Duodenal mucosa (tissue), 2 donors: ENCODE results near the gene KCNG4.

Experiments used
- H3K27ac ChIP-seq: one replicate; pipeline ENCODE4 v1.7.0; 2013; ENCODE audit warnings: low read depth, low read length
- H3K27me3 ChIP-seq, 2 donors: one replicate each; pipeline ENCODE4 v1.7.0; 2013; ENCODE audit warnings: low read length in 2 of 2, control low read depth in 1 of 2; ENCODE audit not compliant: insufficient read depth in 2 of 2, control insufficient read depth in 1 of 2
- H3K36me3 ChIP-seq, 2 donors: one replicate each; pipeline ENCODE4 v1.7.0; 2013; ENCODE audit warnings: low read length in 2 of 2, control low read depth in 1 of 2; ENCODE audit not compliant: insufficient read depth in 2 of 2, control insufficient read depth in 1 of 2
- H3K4me1 ChIP-seq, 2 donors: one replicate each; pipeline ENCODE4 v1.7.0; 2013; ENCODE audit warnings: low read length in 2 of 2, control low read depth in 1 of 2; ENCODE audit not compliant: insufficient read depth in 2 of 2, control insufficient read depth in 1 of 2
- H3K4me3 ChIP-seq, 2 donors: one replicate each; pipeline ENCODE4 v1.7.0; 2013; ENCODE audit warnings: low read length in 2 of 2, low read depth in 1 of 2
- H3K9ac ChIP-seq, 2 donors: one replicate each; pipeline ENCODE4 v1.7.0; 2013; ENCODE audit warnings: low read length in 2 of 2, low read depth in 1 of 2
- H3K9me3 ChIP-seq, 2 donors: one replicate each; pipeline ENCODE4 v1.7.0; 2013; ENCODE audit warnings: low read length in 2 of 2, control low read depth in 1 of 2; ENCODE audit not compliant: control insufficient read depth in 1 of 2

The KCNG4 gene, protein sequence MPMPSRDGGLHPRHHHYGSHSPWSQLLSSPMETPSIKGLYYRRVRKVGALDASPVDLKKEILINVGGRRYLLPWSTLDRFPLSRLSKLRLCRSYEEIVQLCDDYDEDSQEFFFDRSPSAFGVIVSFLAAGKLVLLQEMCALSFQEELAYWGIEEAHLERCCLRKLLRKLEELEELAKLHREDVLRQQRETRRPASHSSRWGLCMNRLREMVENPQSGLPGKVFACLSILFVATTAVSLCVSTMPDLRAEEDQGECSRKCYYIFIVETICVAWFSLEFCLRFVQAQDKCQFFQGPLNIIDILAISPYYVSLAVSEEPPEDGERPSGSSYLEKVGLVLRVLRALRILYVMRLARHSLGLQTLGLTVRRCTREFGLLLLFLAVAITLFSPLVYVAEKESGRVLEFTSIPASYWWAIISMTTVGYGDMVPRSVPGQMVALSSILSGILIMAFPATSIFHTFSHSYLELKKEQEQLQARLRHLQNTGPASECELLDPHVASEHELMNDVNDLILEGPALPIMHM

DNA sequence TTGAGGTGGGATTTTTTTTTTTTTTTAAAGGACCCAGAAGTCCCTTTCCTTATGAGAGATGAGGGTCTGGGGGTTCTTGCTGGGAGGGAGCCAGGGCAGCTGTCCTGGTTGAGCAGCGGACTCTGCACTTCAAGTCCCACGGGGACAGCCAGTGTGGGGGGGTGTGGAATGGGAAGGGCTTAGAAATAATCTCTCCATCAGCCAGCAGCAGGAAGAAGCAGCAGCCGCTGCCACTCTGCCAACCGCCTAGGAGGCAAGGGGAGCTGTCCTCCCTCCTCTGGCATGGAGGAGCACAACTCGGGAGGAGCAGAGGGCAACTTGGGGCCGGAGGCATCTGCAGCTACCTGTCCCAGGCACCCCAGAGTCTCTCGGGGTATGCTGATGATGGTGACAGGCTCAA is at the start of gene KCNG4:
Gene KCNG4 (minus strand): TSS at position 104 of the 400 bp plus-strand sequence. CDS start 2,527 bp downstream, outside the sequence.
- Histone ChIP-seq H3K27ac (no peak within 1 kb of the TSS), H3K9ac (no peak within 1 kb of the TSS), H3K9me3 (no peaks in the 10 kb centered on the region), H3K27me3 (no peaks in the 10 kb centered on the region), H3K4me3 (no peak within 1 kb of the TSS), H3K4me1 (peaks cover 2 to 8% of the 10 kb centered on the region in 2 donors), H3K36me3 (no peaks in the 10 kb centered on the region)

- Histone ChIP-seq H3K9ac (no peak overlapping the region), H3K27ac (no peak overlapping the region), H3K4me3 (no peak overlapping the region), H3K9me3 (no peaks in the 10 kb centered on the region), H3K4me1 (peaks cover 12 to 18% of the 10 kb centered on the region in 2 donors), H3K27me3 (no peaks in the 10 kb centered on the region), H3K36me3 (no peaks in the 10 kb centered on the region)
Observed at GRCh38 chr16:84288902-84289301, 49.1 kb upstream of the KCNG4 start.

DNA sequence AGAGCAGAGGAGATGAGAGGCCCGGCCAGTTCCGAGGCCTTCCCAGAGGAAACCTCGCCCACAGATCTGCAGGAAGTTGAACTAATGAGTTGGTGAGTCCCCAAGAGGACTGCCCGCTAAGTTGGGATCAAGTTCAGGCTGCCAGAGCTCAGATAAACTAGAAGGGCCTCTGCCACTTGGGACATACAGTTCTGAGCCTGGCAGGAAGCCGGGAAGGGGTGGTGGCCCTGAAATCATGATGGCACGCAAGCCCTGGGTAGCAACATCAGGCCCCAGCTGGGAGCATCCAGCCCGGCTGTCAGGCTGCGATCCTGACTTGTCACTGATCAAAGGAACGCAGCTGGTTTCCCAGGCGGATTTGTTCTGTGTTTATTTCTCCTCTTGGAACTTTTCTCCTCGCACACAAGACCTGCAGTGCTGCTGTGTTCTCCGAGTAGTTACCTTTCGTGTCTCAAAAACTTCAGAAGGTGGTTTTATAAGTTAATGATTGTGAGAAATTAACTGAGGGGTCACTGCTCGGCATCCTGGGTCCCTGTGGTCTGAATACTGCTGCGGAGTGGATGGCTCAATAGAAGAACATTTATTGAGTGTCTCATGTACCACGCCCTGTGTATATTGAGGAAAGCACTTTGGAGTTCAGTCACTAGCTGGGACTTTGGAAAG is 46.9 kb upstream of the KCNG4 start:
- Histone ChIP-seq H3K9ac (no peak overlapping the region), H3K36me3 (no peaks in the 10 kb centered on the region), H3K27ac (no peak overlapping the region), H3K4me1 (peaks cover 20 to 23% of the 10 kb centered on the region in 2 donors), H3K9me3 (no peaks in the 10 kb centered on the region), H3K4me3 (no peak overlapping the region), H3K27me3 (no peaks in the 10 kb centered on the region)

DNA sequence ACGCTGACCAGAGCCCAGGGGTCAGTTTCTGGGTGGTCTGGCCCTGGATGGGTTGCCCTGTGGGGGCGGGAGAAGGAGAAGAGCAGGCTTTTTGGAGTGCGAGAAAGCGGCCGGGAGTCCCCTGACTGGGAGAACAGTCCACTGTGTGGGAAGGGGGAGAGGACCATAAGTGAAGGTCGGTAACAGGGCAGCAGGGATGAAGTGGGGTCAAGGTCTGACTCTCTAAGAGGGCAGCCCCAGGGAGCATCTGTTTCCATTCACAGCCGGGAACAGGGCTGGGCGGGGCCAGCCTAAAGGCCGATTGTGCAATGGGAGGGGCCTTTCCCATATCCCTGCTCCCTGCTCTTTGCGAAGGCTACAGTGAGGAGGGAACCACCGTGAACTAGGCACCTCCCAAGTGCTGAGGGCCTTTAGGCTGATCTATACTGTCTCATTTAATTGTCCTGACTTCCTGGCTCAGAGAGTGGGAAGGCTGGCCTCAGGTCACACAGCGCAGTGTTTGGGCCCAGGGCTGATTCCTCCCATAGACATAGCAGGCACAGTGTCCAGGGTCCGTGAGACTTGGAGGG is 44.4 kb upstream of the KCNG4 start:
- peak overlapping the region; percentile 37 to 43 for H3K9ac ChIP-seq

GRCh38 chr16:84283314-84284153 is 43.7 kb upstream of the KCNG4 start:
- H3K9me3 ChIP-seq: no peaks in the 10 kb centered on the region
- peak overlapping the region in 1 of 2 donors; percentile 28 for H3K4me3 ChIP-seq
- H3K27ac ChIP-seq: peak overlapping the region; percentile 25
- no peaks in the 10 kb centered on the region for H3K36me3 ChIP-seq
- H3K27me3 ChIP-seq: no peaks in the 10 kb centered on the region
- H3K4me1 ChIP-seq: peaks cover 20 to 23% of the 10 kb centered on the region in 2 donors
- peak overlapping the region; percentile 37 to 43 for H3K9ac ChIP-seq

More for the DNA sequence above, 44.4 kb upstream of the KCNG4 start:
- Histone ChIP-seq H3K27ac (no peak overlapping the region), H3K4me1 (peaks cover 20 to 23% of the 10 kb centered on the region in 2 donors), H3K4me3 (peak overlapping the region in 1 of 2 donors; percentile 28), H3K9me3 (no peaks in the 10 kb centered on the region), H3K27me3 (no peaks in the 10 kb centered on the region), H3K36me3 (no peaks in the 10 kb centered on the region)

GRCh38 chr16:84282533-84282932 is 42.7 kb upstream of the KCNG4 start:
- H3K9ac ChIP-seq: no peak overlapping the region
- no peak overlapping the region for H3K4me3 ChIP-seq
- no peaks in the 10 kb centered on the region for H3K27me3 ChIP-seq
- H3K4me1 ChIP-seq: peaks cover 20 to 23% of the 10 kb centered on the region in 2 donors
- H3K27ac ChIP-seq: no peak overlapping the region
- no peaks in the 10 kb centered on the region for H3K36me3 ChIP-seq
- H3K9me3 ChIP-seq: no peaks in the 10 kb centered on the region

GRCh38 chr16:84281074-84281473 is 41.3 kb upstream of the KCNG4 start:
- H3K27me3 ChIP-seq: no peaks in the 10 kb centered on the region
- no peak overlapping the region for H3K4me3 ChIP-seq
- H3K4me1 ChIP-seq: peaks cover 16 to 20% of the 10 kb centered on the region in 2 donors
- no peaks in the 10 kb centered on the region for H3K36me3 ChIP-seq
- H3K9me3 ChIP-seq: no peaks in the 10 kb centered on the region
- H3K9ac ChIP-seq: no peak overlapping the region
- H3K27ac ChIP-seq: no peak overlapping the region

DNA sequence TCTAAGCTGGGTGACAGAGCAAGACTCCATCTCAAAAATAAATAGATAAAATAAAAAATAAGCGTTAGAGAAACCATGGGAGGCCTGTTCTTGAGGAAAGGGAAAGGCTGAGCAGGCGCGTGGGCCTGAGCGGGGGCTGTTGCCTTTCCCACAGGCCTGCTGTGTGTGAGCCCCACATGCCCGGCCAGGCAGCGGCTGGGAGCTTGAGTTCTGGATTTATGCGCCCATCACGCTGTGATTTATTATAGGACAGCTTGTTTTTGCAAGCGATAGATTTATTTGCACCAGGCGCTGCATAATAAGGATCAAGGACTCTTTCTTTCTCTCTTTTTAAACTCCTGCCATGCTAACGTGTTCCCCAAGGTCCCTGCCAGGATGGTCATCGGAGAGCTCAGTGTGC is 40.1 kb upstream of the KCNG4 start:
- Histone ChIP-seq H3K9me3 (no peaks in the 10 kb centered on the region), H3K36me3 (no peaks in the 10 kb centered on the region), H3K27ac (no peak overlapping the region), H3K4me3 (no peak overlapping the region), H3K4me1 (peaks cover 15 to 18% of the 10 kb centered on the region in 2 donors), H3K27me3 (no peaks in the 10 kb centered on the region), H3K9ac (no peak overlapping the region)

DNA sequence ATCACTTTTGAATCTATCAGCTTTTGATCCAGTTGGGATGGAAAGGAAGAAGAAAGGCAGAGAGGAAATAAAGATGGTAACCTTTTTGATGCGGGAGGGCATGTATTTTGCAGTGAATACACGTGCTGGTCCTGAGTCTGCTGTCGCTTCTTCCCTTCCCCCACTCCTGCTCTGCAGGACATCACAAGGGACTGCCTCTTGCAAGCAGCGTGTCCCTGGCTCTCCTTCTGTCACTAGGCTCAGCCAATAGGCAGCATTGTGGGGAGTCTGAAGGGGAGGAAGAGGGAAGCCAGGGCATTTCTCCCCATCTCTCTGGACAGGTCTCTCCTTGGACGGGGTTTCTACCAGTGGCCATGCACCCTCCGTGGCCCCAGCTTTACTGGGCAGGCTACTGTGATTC is 39.2 kb upstream of the KCNG4 start:
- Histone ChIP-seq H3K4me3 (no peak overlapping the region), H3K9me3 (no peaks in the 10 kb centered on the region), H3K27me3 (no peaks in the 10 kb centered on the region), H3K27ac (no peak overlapping the region), H3K4me1 (peaks cover 6 to 9% of the 10 kb centered on the region in 2 donors), H3K9ac (no peak overlapping the region), H3K36me3 (no peaks in the 10 kb centered on the region)
